ENCODE data around the gene CAMK2D. TPM values are rescaled to one million over a fixed set of nuclear protein-coding genes. Genes with fewer than 3 reads are reported as not detected.

The CAMK2D gene
- total RNA-seq, 4 donors from 2014 or later = 45.9 to 67.1 (median 56.2) TPM

DNA sequence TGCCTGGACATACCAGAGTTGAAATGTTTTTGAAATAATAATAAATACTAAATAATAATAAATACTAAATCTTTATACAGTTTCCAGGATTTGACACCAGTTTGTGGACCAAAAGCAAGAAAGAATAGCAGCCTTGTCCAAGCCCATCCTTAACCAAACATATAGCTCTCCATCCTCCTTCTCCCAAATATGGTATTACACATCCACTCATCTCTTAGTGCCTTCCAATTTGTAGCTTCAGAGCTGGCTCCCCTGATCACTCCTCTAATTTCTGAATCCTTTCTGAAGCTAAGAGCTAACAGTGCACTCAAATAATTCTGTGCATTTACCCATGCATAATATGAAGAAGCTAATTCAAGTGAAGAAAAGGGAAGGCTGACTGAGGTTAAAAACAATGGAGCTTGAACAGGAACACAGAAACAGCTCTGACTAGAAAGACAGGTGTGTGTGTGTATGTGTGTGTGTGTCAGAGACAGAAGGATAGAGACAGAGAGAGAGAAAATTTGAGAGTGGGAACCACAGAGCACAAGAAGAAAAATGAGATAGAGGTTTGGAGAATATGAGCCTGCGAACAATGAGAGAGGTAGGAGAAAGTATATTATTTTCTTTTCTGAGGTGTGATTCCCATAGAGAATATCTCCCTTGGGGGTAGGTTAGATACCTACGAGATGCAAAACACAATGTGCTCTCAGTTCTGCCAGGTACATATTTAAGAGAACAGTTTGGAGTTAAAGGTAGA is 123.5 kb downstream of the CAMK2D start:
- Histone ChIP-seq H3K36me3 (no peaks in the 10 kb centered on the region), H3K27me3 (no peaks in the 10 kb centered on the region), H3K4me1 (peaks cover 0 to 58% (median 0%) of the 10 kb centered on the region in 3 donors), H3K4me3 (no peak overlapping the region), H3K27ac (no peak overlapping the region), H3K9me3 (no peaks in the 10 kb centered on the region)
- ATAC-seq = no peak
- TF ChIP-seq EP300 (IDR thresholded peaks at IDR 0.05) = no peak
- 93% methylated on average over 2 of the region's 2 CpGs for WGBS, 2 donors (ENCODE audit: low coverage in 1 of 2)

DNA sequence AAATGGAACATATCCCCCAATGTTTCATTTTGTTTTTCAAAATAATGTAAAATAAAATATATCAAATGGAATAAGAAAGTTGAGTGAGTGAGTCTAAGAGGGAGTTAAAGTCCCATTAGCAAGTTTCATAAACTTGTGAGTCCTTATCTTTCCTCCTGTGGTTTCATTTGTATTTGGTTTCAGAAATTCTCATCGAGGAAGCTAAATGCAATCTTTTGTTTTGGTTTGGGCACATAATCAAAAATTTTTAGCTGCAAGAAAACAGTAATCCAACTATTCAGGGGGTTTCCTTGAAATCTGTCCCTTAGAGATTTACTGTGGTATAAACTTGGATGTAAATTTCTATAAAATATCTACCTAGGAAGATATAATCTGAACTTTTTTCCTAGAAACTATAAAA is 124.2 kb downstream of the CAMK2D start:
- H3K27me3 ChIP-seq = no peaks in the 10 kb centered on the region
- no peaks in the 10 kb centered on the region for H3K9me3 ChIP-seq
- H3K4me1 ChIP-seq = peaks cover 0 to 58% (median 0%) of the 10 kb centered on the region in 3 donors
- H3K36me3 ChIP-seq = no peaks in the 10 kb centered on the region
- no peak for TF ChIP-seq POLR2AphosphoS5 (IDR thresholded peaks at IDR 0.05)
- TF ChIP-seq EP300 (IDR thresholded peaks at IDR 0.05) = no peak
- TF ChIP-seq, protein P1, sequence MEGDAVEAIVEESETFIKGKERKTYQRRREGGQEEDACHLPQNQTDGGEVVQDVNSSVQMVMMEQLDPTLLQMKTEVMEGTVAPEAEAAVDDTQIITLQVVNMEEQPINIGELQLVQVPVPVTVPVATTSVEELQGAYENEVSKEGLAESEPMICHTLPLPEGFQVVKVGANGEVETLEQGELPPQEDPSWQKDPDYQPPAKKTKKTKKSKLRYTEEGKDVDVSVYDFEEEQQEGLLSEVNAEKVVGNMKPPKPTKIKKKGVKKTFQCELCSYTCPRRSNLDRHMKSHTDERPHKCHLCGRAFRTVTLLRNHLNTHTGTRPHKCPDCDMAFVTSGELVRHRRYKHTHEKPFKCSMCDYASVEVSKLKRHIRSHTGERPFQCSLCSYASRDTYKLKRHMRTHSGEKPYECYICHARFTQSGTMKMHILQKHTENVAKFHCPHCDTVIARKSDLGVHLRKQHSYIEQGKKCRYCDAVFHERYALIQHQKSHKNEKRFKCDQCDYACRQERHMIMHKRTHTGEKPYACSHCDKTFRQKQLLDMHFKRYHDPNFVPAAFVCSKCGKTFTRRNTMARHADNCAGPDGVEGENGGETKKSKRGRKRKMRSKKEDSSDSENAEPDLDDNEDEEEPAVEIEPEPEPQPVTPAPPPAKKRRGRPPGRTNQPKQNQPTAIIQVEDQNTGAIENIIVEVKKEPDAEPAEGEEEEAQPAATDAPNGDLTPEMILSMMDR (IDR thresholded peaks at IDR 0.05) = no peak
- no peak for TF ChIP-seq POLR2A (IDR thresholded peaks at IDR 0.05)
- ATAC-seq = no peak
- WGBS, 2 donors (ENCODE audit: low coverage in 1 of 2) = 0% methylated on average over 1 of the region's 1 CpG
- no peak overlapping the region for H3K4me3 ChIP-seq
- no peak overlapping the region for H3K27ac ChIP-seq

DNA sequence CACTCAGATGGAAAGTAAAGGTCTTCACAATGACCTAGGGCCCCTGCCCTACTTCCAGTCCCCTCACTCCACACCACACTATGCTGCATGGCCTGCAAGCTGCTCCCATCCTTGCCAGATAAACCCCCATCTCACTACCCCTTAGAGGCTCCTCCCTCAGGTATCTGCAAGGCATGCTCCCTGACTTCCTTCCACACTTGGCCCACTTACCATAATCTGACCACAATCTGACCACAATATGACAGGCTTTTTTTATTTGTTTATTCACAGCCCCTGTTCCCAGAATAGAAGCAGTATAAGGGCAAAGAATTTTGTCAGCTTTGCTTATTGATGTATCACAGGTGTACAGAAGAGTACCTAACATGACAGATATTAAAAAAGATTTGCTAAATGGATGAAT is 124.7 kb downstream of the CAMK2D start:
- TF ChIP-seq POLR2A (IDR thresholded peaks at IDR 0.05) (no peak), POLR2AphosphoS5 (IDR thresholded peaks at IDR 0.05) (no peak)
- no peak overlapping the region for H3K27ac ChIP-seq

DNA sequence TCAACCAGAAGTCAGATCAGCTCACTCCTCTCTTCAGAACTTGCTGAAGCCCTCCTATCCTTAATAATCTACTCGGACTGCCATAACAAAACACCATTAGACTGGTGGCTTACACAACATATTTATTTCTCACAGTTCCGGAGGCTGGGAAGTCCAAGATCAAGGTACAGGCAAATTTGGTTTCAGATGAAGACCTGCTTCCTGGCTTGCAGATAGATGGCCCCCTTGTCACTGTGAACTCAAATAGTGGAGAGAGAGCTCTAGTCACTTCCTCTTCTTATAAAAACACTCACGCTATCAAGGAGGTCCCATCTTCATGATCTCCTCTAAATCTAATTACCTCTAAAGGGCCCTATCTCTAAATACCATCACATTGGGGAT is 125.1 kb downstream of the CAMK2D start:
- Histone ChIP-seq H3K27me3 (no peaks in the 10 kb centered on the region), H3K36me3 (no peaks in the 10 kb centered on the region), H3K27ac (no peak overlapping the region), H3K4me1 (peaks cover 0 to 58% (median 0%) of the 10 kb centered on the region in 3 donors), H3K9me3 (no peaks in the 10 kb centered on the region), H3K4me3 (no peak overlapping the region)
- ATAC-seq = no peak
- TF ChIP-seq, protein P1 (IDR thresholded peaks at IDR 0.05) = no peak
- TF ChIP-seq POLR2AphosphoS5 (IDR thresholded peaks at IDR 0.05) = no peak
- no peak for TF ChIP-seq EP300 (IDR thresholded peaks at IDR 0.05)
- TF ChIP-seq POLR2A (IDR thresholded peaks at IDR 0.05) = no peak
- 80 to 94% methylated on average over 2 of the region's 3 CpGs for WGBS, 2 donors (ENCODE audit: low coverage in 1 of 2)

More for the DNA sequence above, 124.7 kb downstream of the CAMK2D start:
- peaks cover 0 to 58% (median 0%) of the 10 kb centered on the region in 3 donors for H3K4me1 ChIP-seq
- H3K9me3 ChIP-seq = no peaks in the 10 kb centered on the region
- ATAC-seq = no peak
- no peaks in the 10 kb centered on the region for H3K36me3 ChIP-seq
- no peak overlapping the region for H3K4me3 ChIP-seq
- no peaks in the 10 kb centered on the region for H3K27me3 ChIP-seq

DNA sequence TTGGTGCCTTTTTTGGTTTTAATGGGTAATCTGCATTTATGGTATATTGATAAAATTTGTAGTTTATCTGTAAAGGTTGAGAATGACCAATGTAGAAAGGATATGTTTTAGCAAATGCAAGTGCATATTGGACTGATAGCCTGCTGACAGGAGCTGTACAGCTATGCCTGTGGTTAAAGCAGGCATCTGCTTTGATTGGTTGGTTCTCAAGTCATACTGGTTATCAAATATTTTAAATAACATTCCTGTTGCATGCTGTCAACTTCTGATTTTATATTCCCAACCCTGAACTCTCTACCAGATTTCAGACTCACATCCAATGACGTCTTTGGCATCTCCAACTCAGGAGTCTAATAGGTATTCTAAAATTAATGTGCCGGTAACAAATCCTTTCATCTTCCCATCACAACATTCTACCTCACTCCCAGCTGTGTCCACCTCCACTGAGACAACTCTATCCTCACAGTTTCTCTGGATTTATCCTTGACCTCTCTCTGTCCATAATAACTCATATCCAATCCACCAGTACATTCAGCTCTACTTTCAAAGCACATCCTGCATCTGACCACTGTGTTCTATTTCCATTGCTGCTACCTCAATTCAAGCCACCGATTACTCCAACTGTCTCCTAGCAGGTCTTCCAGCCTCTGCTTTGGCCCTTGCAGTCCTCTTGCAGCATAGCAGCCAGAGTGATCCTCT is 125.7 kb downstream of the CAMK2D start:
- H3K36me3 ChIP-seq = no peaks in the 10 kb centered on the region
- no peaks in the 10 kb centered on the region for H3K27me3 ChIP-seq
- H3K9me3 ChIP-seq = no peaks in the 10 kb centered on the region
- no peak overlapping the region for H3K27ac ChIP-seq
- WGBS, 2 donors (ENCODE audit: low coverage in 1 of 2) = 83 to 88% methylated on average over 3 of the region's 3 CpGs
- TF ChIP-seq POLR2AphosphoS5 (IDR thresholded peaks at IDR 0.05) (no peak), POLR2A (IDR thresholded peaks at IDR 0.05) (no peak), EP300 (IDR thresholded peaks at IDR 0.05) (no peak)
- TF ChIP-seq, protein P1 (IDR thresholded peaks at IDR 0.05) = no peak
- H3K4me3 ChIP-seq = no peak overlapping the region
- ATAC-seq = no peak
- peaks cover 0 to 58% (median 0%) of the 10 kb centered on the region in 3 donors for H3K4me1 ChIP-seq
